HepG2 (cell line): ENCODE measurements around the gene P2RY8. TPM values are rescaled to one million over a fixed set of nuclear protein-coding genes. Genes with fewer than 3 reads are reported as not detected.

Source experiments
- DNMT1 ChIP-seq: sonication (generic); formaldehyde crosslinking; IDR thresholded peaks from 2 replicates; pipeline ENCODE4 v1.5.1; 2020; ENCODE audit warnings: mild to moderate bottlenecking, missing genetic modification reagents
- HES4 ChIP-seq: sonication (generic); formaldehyde crosslinking; IDR thresholded peaks from 2 replicates; pipeline ENCODE4 v1.9.0; 2021; ENCODE audit warnings: mild to moderate bottlenecking, missing genetic modification reagents, borderline replicate concordance
- ZBTB39 ChIP-seq: sonication (generic); formaldehyde crosslinking; IDR thresholded peaks from 2 replicates; pipeline ENCODE4 v1.5.0; 2020; ENCODE audit warnings: missing genetic modification reagents
- ZNF230 ChIP-seq: sonication (generic); formaldehyde crosslinking; IDR thresholded peaks from 2 replicates; pipeline ENCODE4 v1.4.0; 2020; ENCODE audit warnings: mild to moderate bottlenecking, missing genetic modification reagents
- ZNF232 ChIP-seq: sonication (generic); formaldehyde crosslinking; IDR thresholded peaks from 2 replicates; pipeline ENCODE4 v1.4.0; 2020; ENCODE audit warnings: missing genetic modification reagents, borderline replicate concordance
- ZNF446 ChIP-seq: sonication (generic); formaldehyde crosslinking; IDR thresholded peaks from 2 replicates; pipeline ENCODE4 v1.5.0; 2020; ENCODE audit warnings: mild to moderate bottlenecking, missing genetic modification reagents
- ZNF460 ChIP-seq: sonication (generic); formaldehyde crosslinking; IDR thresholded peaks from 2 replicates; pipeline ENCODE4 v1.5.1; 2020; ENCODE audit warnings: missing genetic modification reagents, mild to moderate bottlenecking, borderline replicate concordance
- ZNF546 ChIP-seq: sonication (generic); formaldehyde crosslinking; conservative IDR thresholded peaks from 2 replicates; pipeline ENCODE4 v1.8.1; 2023; ENCODE audit warnings: mild to moderate bottlenecking, missing genetic modification reagents
- ZNF605 ChIP-seq: sonication (generic); formaldehyde crosslinking; IDR thresholded peaks from 2 replicates; pipeline ENCODE4 v1.8.0; 2022; ENCODE audit warnings: mild to moderate bottlenecking, missing genetic modification reagents
- ZNF709 ChIP-seq: sonication (generic); formaldehyde crosslinking; IDR thresholded peaks from 2 replicates; pipeline ENCODE4 v1.5.0; 2020; ENCODE audit warnings: mild to moderate bottlenecking, missing genetic modification reagents
- polyA plus RNA-seq, 8 experiments: library from polyadenylated mRNA; depleted of rRNA in 3 of 8; stranded (reverse) in 7 of 8; unstranded in 1 of 8; fragments of >200 nt; fragmentation: Illumina TruSeq in 4 of 8; extraction: Trizol in 4 of 8; gene quantifications; 2 replicates each; pipeline versions ENCODE4 v1.2.1 to v1.2.3, GENCODE V29; 2011 to 2016; ENCODE audit warnings: low read depth in 4 of 8, missing spikeins in 1 of 8, mixed read lengths in 1 of 8; ENCODE audit not compliant: insufficient read depth in 1 of 8
- total RNA-seq, 5 experiments: library from RNA; depleted of rRNA; stranded (reverse); fragments of >200 nt; fragmentation: Illumina TruSeq; extraction: Trizol; gene quantifications; 2 replicates each; pipeline ENCODE4 v1.2.3, GENCODE V29; 2016; ENCODE audit warnings: low read depth in 1 of 5
- TF ChIP-seq, protein P1 (sequence below): sonication (generic); formaldehyde crosslinking; IDR thresholded peaks from 2 replicates; pipeline ENCODE4 v1.8.0; 2023; ENCODE audit warnings: mild to moderate bottlenecking, missing genetic modification reagents
- TF ChIP-seq, protein P2 (sequence below): sonication (generic); formaldehyde crosslinking; IDR thresholded peaks from 2 replicates; pipeline ENCODE4 v1.8.1; 2023; ENCODE audit warnings: mild to moderate bottlenecking, missing genetic modification reagents

Gene P2RY8
- total and polyA plus RNA-seq, 2 of the 13 experiments (the other 11 are each of a cell fraction or from before 2014, with no cell fraction given) = 1.0 to 1.3 TPM

DNA sequence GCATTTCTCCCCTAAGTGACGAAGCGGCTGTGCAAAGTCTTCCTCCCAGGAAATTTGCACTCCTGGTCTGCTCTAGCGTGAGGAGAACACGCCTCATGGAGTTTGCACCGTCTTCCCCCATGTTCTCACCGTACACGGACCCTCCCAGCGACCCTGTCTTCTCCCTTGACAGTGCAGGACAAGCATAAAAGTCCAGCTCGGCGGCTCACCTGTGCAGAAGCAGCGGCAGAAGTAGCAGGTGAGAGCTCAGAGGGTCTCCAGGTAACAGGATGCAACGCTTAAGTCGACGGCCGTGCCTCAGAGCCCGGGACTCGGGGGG is 314 bp downstream of the P2RY8 start (continued):
- no peak for TF ChIP-seq ZBTB39 (CRISPR knock-in tag)
- TF ChIP-seq, protein P1, sequence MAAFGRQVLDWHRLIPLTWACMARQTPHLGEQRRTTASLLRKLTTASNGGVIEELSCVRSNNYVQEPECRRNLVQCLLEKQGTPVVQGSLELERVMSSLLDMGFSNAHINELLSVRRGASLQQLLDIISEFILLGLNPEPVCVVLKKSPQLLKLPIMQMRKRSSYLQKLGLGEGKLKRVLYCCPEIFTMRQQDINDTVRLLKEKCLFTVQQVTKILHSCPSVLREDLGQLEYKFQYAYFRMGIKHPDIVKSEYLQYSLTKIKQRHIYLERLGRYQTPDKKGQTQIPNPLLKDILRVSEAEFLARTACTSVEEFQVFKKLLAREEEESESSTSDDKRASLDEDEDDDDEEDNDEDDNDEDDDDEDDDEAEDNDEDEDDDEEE = peak; percentile 72; the same call in 1 of the 2 replicates
- TF ChIP-seq, protein P2, sequence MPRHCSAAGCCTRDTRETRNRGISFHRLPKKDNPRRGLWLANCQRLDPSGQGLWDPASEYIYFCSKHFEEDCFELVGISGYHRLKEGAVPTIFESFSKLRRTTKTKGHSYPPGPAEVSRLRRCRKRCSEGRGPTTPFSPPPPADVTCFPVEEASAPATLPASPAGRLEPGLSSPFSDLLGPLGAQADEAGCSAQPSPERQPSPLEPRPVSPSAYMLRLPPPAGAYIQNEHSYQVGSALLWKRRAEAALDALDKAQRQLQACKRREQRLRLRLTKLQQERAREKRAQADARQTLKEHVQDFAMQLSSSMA (CRISPR knock-in tag) = 0 out of 2 replicates have a peak, but pooled peaks have one; percentile 52
- no peak for TF ChIP-seq DNMT1 (CRISPR knock-in tag)
- TF ChIP-seq ZNF446 (CRISPR knock-in tag) = peak; percentile 85
- peak; percentile 26; the same call in 1 of the 2 replicates for TF ChIP-seq ZNF605 (CRISPR knock-in tag)
- no peak for TF ChIP-seq ZNF232
- peak; percentile 76; the same call in 1 of the 2 replicates for TF ChIP-seq ZNF546 (CRISPR knock-in tag)
- TF ChIP-seq ZNF709 (CRISPR knock-in tag) = peak; percentile 64; the same call in 1 of the 2 replicates
- no peak for TF ChIP-seq ZNF460 (CRISPR knock-in tag)
- TF ChIP-seq ZNF230 (CRISPR knock-in tag) = peak; percentile 13; the same call in 1 of the 2 replicates
- TF ChIP-seq HES4 (CRISPR knock-in tag) = peak; percentile 78; the same call in 1 of the 2 replicates
- TF ChIP-seq, all 625 proteins: peak for 17
